K562 (cell line): Measurements from ENCODE around the gene GEMIN4. TPM values are rescaled to one million over a fixed set of nuclear protein-coding genes. Genes with fewer than 3 reads are reported as not detected.

Source experiments
- ATF1 ChIP-seq, 2 experiments: fragments of 450-650 bp in 1 of 2; IDR thresholded peaks; 2 replicates each; pipeline ENCODE4 v1.6.1; 2016; ENCODE audit warnings: missing compliant biosample characterization in 1 of 2, missing genetic modification characterization in 1 of 2
- DIDO1 ChIP-seq: fragments of 450-650 bp; IDR thresholded peaks from 2 replicates; pipeline ENCODE4 v1.6.1; 2016; ENCODE audit warnings: low read depth, missing biosample characterization, missing genetic modification characterization
- ESRRA ChIP-seq: fragments of 450-650 bp; IDR thresholded peaks from 2 replicates; pipeline ENCODE4 v1.6.1; 2014; ENCODE audit warnings: low read depth, mild to moderate bottlenecking, moderate library complexity, borderline replicate concordance
- FOXK2 ChIP-seq, 2 experiments: fragments of 450-650 bp; IDR thresholded peaks in 1 of 2; conservative IDR thresholded peaks in 1 of 2; 2 replicates each; pipeline ENCODE4 v1.6.1; 2016; ENCODE audit warnings: low read depth in 2 of 2, mild to moderate bottlenecking in 1 of 2
- IFI16 ChIP-seq: fragments of 250-450 bp; sonication (Bioruptor Pico); IDR thresholded peaks from 2 replicates; pipeline ENCODE4 v2.1.2; 2022; ENCODE audit warnings: mild to moderate bottlenecking, inconsistent platforms
- MED1 ChIP-seq: sonication (generic); formaldehyde crosslinking; IDR thresholded peaks from 2 replicates; pipeline ENCODE4 v1.8.1; 2023; ENCODE audit warnings: missing genetic modification reagents, borderline replicate concordance
- SMAD4 ChIP-seq: fragments of 250-450 bp; sonication (Bioruptor Pico); conservative IDR thresholded peaks from 2 replicates; pipeline ENCODE4 v1.8.0; 2021; ENCODE audit warnings: inconsistent platforms, mild to moderate bottlenecking, moderate library complexity
- STAT6 ChIP-seq: sonication (generic); formaldehyde crosslinking; IDR thresholded peaks from 2 replicates; pipeline ENCODE4 v1.8.1; 2023; ENCODE audit warnings: mild to moderate bottlenecking, missing genetic modification reagents
- TFAM ChIP-seq: fragments of 250-450 bp; sonication (Bioruptor Pico); conservative IDR thresholded peaks from 2 replicates; pipeline ENCODE4 v1.5.0; 2021; ENCODE audit warnings: mild to moderate bottlenecking, moderate library complexity
- ZNF408 ChIP-seq: fragments of 250-450 bp; sonication (Bioruptor Pico); IDR thresholded peaks from 2 replicates; pipeline ENCODE4 v1.4.0; 2020; ENCODE audit warnings: low read depth, mild to moderate bottlenecking, moderate library complexity
- polyA plus RNA-seq, 8 experiments: library from polyadenylated mRNA; depleted of rRNA in 4 of 8; stranded (reverse) in 5 of 8; unstranded in 3 of 8; fragments of >200 nt; fragmentation: Nextera tagmentation in 2 of 8; fragmentation: Illumina TruSeq in 1 of 8; extraction: Ambion mirVana in 2 of 8; extraction: Trizol in 1 of 8; gene quantifications; 2 replicates each; pipeline versions ENCODE4 v1.2.1 to v1.2.3, GENCODE V29; 2011 to 2014; ENCODE audit warnings: inconsistent platforms in 1 of 8, missing spikeins in 1 of 8
- total RNA-seq, 7 experiments: library from RNA; depleted of rRNA in 6 of 7; stranded (reverse); fragments of >200 nt in 6 of 7; fragmentation: Illumina TruSeq in 2 of 7; extraction: Trizol in 2 of 7; gene quantifications; 2 replicates each; pipeline versions ENCODE4 v1.2.1 to v1.2.3, GENCODE V29; 2011 to 2021; ENCODE audit warnings: low replicate concordance in 1 of 7
- TF ChIP-seq, protein P1 (sequence below): IDR thresholded peaks from 2 replicates; pipeline ENCODE4 v1.6.1; 2014; ENCODE audit warnings: antibody characterized with exemption
- TF ChIP-seq, protein P2 (sequence below): fragments of 450-650 bp; formaldehyde crosslinking; conservative IDR thresholded peaks from 2 replicates; pipeline ENCODE4 v1.4.0; 2022; ENCODE audit warnings: mild to moderate bottlenecking, missing genetic modification characterization
- TF ChIP-seq, protein P3 (sequence below): sonication (generic); formaldehyde crosslinking; IDR thresholded peaks from 2 replicates; pipeline ENCODE4 v1.8.0; 2023; ENCODE audit warnings: mild to moderate bottlenecking, missing genetic modification reagents
- TF ChIP-seq, protein P4 (sequence below): fragments of 450-650 bp; IDR thresholded peaks from 2 replicates; pipeline ENCODE4 v1.6.1; 2018; ENCODE audit warnings: mild to moderate bottlenecking, low read depth; ENCODE audit not compliant: partially characterized antibody

GEMIN4 gene
- total and polyA plus RNA-seq, 9 of the 15 experiments (the other 6 are each of a cell fraction or from before 2014, with no cell fraction given) = 1.8 to 42.5 (median 10.8) TPM

DNA sequence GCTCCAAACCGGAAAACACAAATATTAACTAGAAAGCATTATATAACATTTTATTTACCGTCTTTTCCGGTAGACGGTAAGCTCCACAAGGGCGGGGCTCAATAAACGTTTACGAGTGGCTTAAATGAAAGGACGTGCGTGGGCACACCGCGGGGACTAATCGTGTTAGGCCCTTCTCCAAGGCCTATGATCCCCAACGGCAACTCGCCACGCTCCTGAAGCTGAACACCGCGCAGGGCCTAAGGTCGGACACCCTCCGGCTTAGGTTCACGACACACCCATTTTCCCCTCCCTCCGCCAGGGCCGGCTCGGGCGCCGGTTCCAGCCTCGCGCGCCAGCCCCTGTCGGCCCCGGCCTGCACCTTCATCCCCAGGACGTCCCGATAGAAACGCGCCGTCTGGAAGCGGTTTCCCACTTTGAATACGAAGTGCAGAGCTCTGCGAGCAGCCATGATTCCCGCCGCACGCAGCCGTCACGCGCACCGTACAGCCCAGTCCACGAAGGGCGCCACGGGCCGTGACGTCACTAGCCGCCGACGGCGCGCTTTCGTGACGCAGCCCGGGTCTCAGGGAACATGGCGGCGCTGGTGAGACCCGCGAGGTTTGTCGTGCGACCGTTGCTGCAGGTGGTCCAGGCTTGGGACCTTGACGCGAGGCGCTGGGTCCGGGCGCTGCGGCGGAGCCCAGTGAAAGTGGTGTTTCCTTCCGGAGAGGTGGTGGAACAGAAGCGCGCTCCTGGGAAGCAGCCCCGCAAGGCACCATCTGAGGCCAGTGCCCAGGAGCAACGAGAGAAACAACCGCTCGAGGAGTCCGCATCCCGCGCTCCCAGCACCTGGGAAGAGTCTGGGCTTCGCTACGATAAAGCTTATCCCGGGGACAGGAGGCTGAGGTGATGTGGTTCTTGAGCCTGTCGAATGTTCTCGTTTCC is 30.0 kb upstream of the GEMIN4 start, which contains the start of the genes GLOD4 and MRM3 (continued):
- no peak for TF ChIP-seq STAT6 (CRISPR knock-in tag)
- TF ChIP-seq ESRRA = peak; percentile 49; the same call in 1 of the 2 replicates
- TF ChIP-seq DIDO1 (tag) = peak; percentile 91
- TF ChIP-seq, protein P1, sequence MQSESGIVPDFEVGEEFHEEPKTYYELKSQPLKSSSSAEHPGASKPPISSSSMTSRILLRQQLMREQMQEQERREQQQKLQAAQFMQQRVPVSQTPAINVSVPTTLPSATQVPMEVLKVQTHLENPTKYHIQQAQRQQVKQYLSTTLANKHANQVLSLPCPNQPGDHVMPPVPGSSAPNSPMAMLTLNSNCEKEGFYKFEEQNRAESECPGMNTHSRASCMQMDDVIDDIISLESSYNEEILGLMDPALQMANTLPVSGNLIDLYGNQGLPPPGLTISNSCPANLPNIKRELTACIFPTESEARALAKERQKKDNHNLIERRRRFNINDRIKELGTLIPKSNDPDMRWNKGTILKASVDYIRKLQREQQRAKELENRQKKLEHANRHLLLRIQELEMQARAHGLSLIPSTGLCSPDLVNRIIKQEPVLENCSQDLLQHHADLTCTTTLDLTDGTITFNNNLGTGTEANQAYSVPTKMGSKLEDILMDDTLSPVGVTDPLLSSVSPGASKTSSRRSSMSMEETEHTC = peak; percentile 83
- peak in 1 of 2 experiments; percentile 32; a peak in 2 of 4 replicates for TF ChIP-seq FOXK2 (conservative IDR thresholded peaks at IDR 0.05 in 1 of 2, IDR thresholded peaks at IDR 0.05 in 1 of 2; ENCODE audit: low read depth in 2 of 2)
- TF ChIP-seq, protein P2, sequence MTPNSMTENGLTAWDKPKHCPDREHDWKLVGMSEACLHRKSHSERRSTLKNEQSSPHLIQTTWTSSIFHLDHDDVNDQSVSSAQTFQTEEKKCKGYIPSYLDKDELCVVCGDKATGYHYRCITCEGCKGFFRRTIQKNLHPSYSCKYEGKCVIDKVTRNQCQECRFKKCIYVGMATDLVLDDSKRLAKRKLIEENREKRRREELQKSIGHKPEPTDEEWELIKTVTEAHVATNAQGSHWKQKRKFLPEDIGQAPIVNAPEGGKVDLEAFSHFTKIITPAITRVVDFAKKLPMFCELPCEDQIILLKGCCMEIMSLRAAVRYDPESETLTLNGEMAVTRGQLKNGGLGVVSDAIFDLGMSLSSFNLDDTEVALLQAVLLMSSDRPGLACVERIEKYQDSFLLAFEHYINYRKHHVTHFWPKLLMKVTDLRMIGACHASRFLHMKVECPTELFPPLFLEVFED (CRISPR knock-in tag) = no peak
- TF ChIP-seq IFI16 (CRISPR knock-in tag) = no peak
- TF ChIP-seq, protein P3, sequence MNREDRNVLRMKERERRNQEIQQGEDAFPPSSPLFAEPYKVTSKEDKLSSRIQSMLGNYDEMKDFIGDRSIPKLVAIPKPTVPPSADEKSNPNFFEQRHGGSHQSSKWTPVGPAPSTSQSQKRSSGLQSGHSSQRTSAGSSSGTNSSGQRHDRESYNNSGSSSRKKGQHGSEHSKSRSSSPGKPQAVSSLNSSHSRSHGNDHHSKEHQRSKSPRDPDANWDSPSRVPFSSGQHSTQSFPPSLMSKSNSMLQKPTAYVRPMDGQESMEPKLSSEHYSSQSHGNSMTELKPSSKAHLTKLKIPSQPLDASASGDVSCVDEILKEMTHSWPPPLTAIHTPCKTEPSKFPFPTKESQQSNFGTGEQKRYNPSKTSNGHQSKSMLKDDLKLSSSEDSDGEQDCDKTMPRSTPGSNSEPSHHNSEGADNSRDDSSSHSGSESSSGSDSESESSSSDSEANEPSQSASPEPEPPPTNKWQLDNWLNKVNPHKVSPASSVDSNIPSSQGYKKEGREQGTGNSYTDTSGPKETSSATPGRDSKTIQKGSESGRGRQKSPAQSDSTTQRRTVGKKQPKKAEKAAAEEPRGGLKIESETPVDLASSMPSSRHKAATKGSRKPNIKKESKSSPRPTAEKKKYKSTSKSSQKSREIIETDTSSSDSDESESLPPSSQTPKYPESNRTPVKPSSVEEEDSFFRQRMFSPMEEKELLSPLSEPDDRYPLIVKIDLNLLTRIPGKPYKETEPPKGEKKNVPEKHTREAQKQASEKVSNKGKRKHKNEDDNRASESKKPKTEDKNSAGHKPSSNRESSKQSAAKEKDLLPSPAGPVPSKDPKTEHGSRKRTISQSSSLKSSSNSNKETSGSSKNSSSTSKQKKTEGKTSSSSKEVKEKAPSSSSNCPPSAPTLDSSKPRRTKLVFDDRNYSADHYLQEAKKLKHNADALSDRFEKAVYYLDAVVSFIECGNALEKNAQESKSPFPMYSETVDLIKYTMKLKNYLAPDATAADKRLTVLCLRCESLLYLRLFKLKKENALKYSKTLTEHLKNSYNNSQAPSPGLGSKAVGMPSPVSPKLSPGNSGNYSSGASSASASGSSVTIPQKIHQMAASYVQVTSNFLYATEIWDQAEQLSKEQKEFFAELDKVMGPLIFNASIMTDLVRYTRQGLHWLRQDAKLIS (CRISPR knock-in tag) = no peak
- TF ChIP-seq, protein P4, sequence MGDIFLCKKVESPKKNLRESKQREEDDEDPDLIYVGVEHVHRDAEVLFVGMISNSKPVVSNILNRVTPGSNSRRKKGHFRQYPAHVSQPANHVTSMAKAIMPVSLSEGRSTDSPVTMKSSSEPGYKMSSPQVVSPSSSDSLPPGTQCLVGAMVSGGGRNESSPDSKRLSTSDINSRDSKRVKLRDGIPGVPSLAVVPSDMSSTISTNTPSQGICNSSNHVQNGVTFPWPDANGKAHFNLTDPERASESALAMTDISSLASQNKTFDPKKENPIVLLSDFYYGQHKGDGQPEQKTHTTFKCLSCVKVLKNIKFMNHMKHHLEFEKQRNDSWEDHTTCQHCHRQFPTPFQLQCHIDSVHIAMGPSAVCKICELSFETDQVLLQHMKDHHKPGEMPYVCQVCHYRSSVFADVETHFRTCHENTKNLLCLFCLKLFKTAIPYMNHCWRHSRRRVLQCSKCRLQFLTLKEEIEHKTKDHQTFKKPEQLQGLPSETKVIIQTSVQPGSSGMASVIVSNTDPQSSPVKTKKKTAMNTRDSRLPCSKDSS = no peak
- TF ChIP-seq ATF1 (CRISPR knock-in tag; IDR thresholded peaks at IDR 0.05) = peak; percentile 99
- peak; percentile 100 for TF ChIP-seq ATF1 (tag; IDR thresholded peaks at IDR 0.05)
- no peak for TF ChIP-seq TFAM
- no peak for TF ChIP-seq MED1
- no peak for TF ChIP-seq ZNF408 (CRISPR knock-in tag)
- no peak for TF ChIP-seq SMAD4
